GM12878 (cell line): Measurements from ENCODE around the gene TRIP12. TPM values are rescaled to one million over a fixed set of nuclear protein-coding genes. Genes with fewer than 3 reads are reported as not detected.

Experiments used
- ATAC-seq: fragments of 200-7000 bp; cut with Tn5 transposase; 3 replicates; pipeline ENCODE4 v1.9.1; 2020; ENCODE audit warnings: mild to moderate bottlenecking, moderate library complexity
- BruUV-seq: library from RNA; stranded (reverse); fragments of 400-500 nt; replicated peaks from 2 replicates; lab custom pipeline; 2021; lab: Mats Ljungman, UMichigan
- CTCF ChIA-PET: fragments of 300-600 bp; sonication (Branson Sonifier 250); formaldehyde crosslinking; extraction: SDS; loops from one replicate; lab custom pipeline; 2021; ENCODE audit warnings: inconsistent platforms; lab: Yijun Ruan, JAX
- POLR2A ChIA-PET: fragments of 350-600 bp; formaldehyde crosslinking; extraction: SDS; loops from one replicate; lab custom pipeline; 2021; ENCODE audit warnings: inconsistent platforms; lab: Charles Lee
- RAD21 ChIA-PET: fragments of 300-600 bp; sonication (Branson Sonifier 250); formaldehyde crosslinking; loops from one replicate; lab custom pipeline; 2023; ENCODE audit warnings: antibody characterized with exemption; ENCODE audit not compliant: unreplicated experiment; lab: Charles Lee
- SMC1A ChIA-PET: fragments of 300-600 bp; sonication (Branson Sonifier 250); formaldehyde crosslinking; loops from one replicate; lab custom pipeline; 2023; ENCODE audit not compliant: unreplicated experiment, uncharacterized antibody; lab: Charles Lee
- DNase-seq: peaks from one replicate; pipeline ENCODE4 v3.0.0-alpha.2; 2011; ENCODE audit warnings: low read depth, low spot score
- FAIRE-seq: peaks from 3 replicates; lab custom pipeline; 2011; peaks lifted over from hg19 to GRCh38; lab: Jason Lieb, UNC
- H2AFZ ChIP-seq: 2 replicates; pipeline ENCODE4 v1.6.0; 2011; ENCODE audit warnings: low read depth, low read length, control low read depth; ENCODE audit not compliant: control insufficient read depth
- H3K27ac ChIP-seq: 2 replicates; pipeline ENCODE4 v1.5.1; 2011; ENCODE audit warnings: control low read depth; ENCODE audit not compliant: control insufficient read depth, insufficient read depth
- H3K27me3 ChIP-seq, 2 experiments: replicated peaks in 1 of 2; 2 replicates each; pipeline versions ENCODE4 v1.6.0 to v1.6.1; 2011; ENCODE audit warnings: low read length in 1 of 2; ENCODE audit not compliant: control insufficient read depth in 2 of 2, insufficient read depth in 2 of 2
- H3K36me3 ChIP-seq, 2 experiments: 2 replicates each; pipeline ENCODE4 v1.5.1; 2011; ENCODE audit warnings: low read length in 1 of 2; ENCODE audit not compliant: control insufficient read depth in 2 of 2, insufficient read depth in 2 of 2
- H3K4me1 ChIP-seq: 2 replicates; pipeline ENCODE4 v1.6.1; 2011; ENCODE audit warnings: mild to moderate bottlenecking, low read length, moderate library complexity, mixed read lengths; ENCODE audit not compliant: control insufficient read depth, insufficient read depth
- H3K4me2 ChIP-seq: 2 replicates; pipeline ENCODE4 v1.6.0; 2011; ENCODE audit warnings: control low read depth; ENCODE audit not compliant: control insufficient read depth, insufficient read depth
- H3K4me3 ChIP-seq: fragments of 200-600 bp; sonication (generic); 2 replicates; pipeline ENCODE4 v1.5.1; 2016
- H3K79me2 ChIP-seq: 2 replicates; pipeline ENCODE4 v1.6.0; 2011; ENCODE audit warnings: low read length; ENCODE audit not compliant: control insufficient read depth, insufficient read depth
- H3K9ac ChIP-seq: 2 replicates; pipeline ENCODE4 v1.8.0; 2011; ENCODE audit warnings: low read length, control low read depth, mixed read lengths; ENCODE audit not compliant: control insufficient read depth, insufficient read depth
- H3K9me3 ChIP-seq: replicated peaks from 3 replicates; pipeline ENCODE4 v1.5.1; 2011; ENCODE audit warnings: mild to moderate bottlenecking, low read length; ENCODE audit not compliant: control insufficient read depth, insufficient read depth
- H4K20me1 ChIP-seq: 2 replicates; pipeline ENCODE4 v1.6.0; 2011; ENCODE audit not compliant: control insufficient read depth, insufficient read depth
- RB1 ChIP-seq: fragments of 450-650 bp; formaldehyde crosslinking; IDR thresholded peaks from 2 replicates; pipeline ENCODE4 v1.6.1; 2017; ENCODE audit warnings: mild to moderate bottlenecking, borderline replicate concordance
- STAT1 ChIP-seq: fragments of 450-650 bp; conservative IDR thresholded peaks from 2 replicates; pipeline ENCODE4 v1.6.1; 2014; ENCODE audit warnings: antibody characterized with exemption, mild to moderate bottlenecking
- TCF3 ChIP-seq: IDR thresholded peaks from 2 replicates; pipeline ENCODE4 v1.6.1; 2012; ENCODE audit warnings: low read depth, mild to moderate bottlenecking, low read length, borderline replicate concordance; ENCODE audit not compliant: insufficient read depth
- TCF7 ChIP-seq: IDR thresholded peaks from 2 replicates; pipeline ENCODE4 v1.6.1; 2014; ENCODE audit warnings: antibody characterized with exemption, borderline replicate concordance
- WGBS: methylation state at CpG from one replicate; pipeline ENCODE4 v1.1.6; 2016; ENCODE audit warnings: low lambda C conversion rate; ENCODE audit not compliant: insufficient replicate concordance, insufficient coverage; ENCODE audit errors: missing lambda C conversion rate; 5-methylcytosine and 5-hydroxymethylcytosine counted together
- in situ Hi-C: fragments of 300-500 bp; cut with MboI; formaldehyde crosslinking; loops from 9 replicates; pipeline ENCODE4 v1.14.3; 2018; ENCODE audit warnings: mixed read lengths
- intact Hi-C: fragments of 100-400 bp; cut with micrococcal nuclease; formaldehyde crosslinking; loops from one replicate; pipeline ENCODE4 v1.14.2; 2022; ENCODE audit not compliant: unreplicated experiment
- polyA plus RNA-seq, 11 experiments: library from polyadenylated mRNA; depleted of rRNA in 4 of 11; unstranded in 6 of 11; stranded (reverse) in 5 of 11; fragments of >200 nt; fragmentation: Nextera tagmentation in 4 of 11; fragmentation: Illumina TruSeq in 1 of 11; extraction: Ambion mirVana in 4 of 11; extraction: Trizol in 1 of 11; gene quantifications; 1 replicate in 1 of 11; 2 replicates in 10 of 11; pipeline versions ENCODE4 v1.2.1 to v1.2.3, GENCODE V29; 2011 to 2016; ENCODE audit warnings: inconsistent platforms in 2 of 11, missing spikeins in 2 of 11, low read depth in 1 of 11
- total RNA-seq, 4 experiments: library from RNA; depleted of rRNA in 3 of 4; stranded (reverse); fragments of >200 nt in 3 of 4; fragmentation: Illumina TruSeq in 1 of 4; extraction: Trizol in 1 of 4; gene quantifications; 2 replicates each; pipeline versions ENCODE4 v1.2.1 to v1.2.3, GENCODE V29; 2013 to 2021
- TF ChIP-seq, protein P1 (sequence below): IDR thresholded peaks from 2 replicates; pipeline ENCODE4 v1.6.1; 2011; ENCODE audit warnings: mild to moderate bottlenecking, low read depth, low read length, moderate library complexity; ENCODE audit not compliant: insufficient replicate concordance
- TF ChIP-seq, protein P2 (sequence below): IDR thresholded peaks from 2 replicates; pipeline ENCODE4 v1.6.1; 2012; ENCODE audit warnings: low read length, inconsistent platforms
- TF ChIP-seq, protein P3 (sequence below): fragments of 450-650 bp; IDR thresholded peaks from 2 replicates; pipeline ENCODE4 v1.6.1; 2016; ENCODE audit warnings: mild to moderate bottlenecking

The TRIP12 gene
- total and polyA plus RNA-seq, 10 of the 15 experiments (the other 5 are each of a cell fraction or from before 2014, with no cell fraction given) = 23.1 to 207 (median 97.0) TPM

DNA sequence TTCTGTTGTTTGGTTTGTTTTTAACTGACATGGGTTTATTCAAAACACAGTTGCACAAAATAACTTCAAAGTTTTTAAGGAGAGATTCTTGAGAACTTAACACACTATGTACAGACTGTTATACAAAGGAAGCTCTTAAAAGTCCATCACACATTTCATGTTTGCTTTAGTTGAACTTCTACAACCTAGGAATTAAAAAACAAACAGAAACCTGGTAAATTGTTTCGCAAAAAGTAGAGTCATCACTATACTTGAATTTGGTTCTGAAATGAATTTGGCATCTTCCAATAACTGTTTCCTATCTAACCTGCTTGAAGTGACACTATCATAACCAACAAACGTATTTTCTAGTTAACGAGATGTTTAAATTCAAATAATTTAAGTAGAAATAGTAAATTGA is 21.8 kb downstream of the TRIP12 start:
- Histone ChIP-seq H3K36me3 (peaks cover 5 to 25% of the 10 kb centered on the region in 2 experiments), H3K4me1 (peaks cover 5% of the 10 kb centered on the region), H3K9me3 (no peaks in the 10 kb centered on the region), H3K4me2 (no peak overlapping the region), H3K9ac (no peak overlapping the region), H3K27me3 (no peaks in the 10 kb centered on the region), H3K79me2 (peaks cover 81% of the 10 kb centered on the region), H3K27ac (no peak overlapping the region), H2AFZ (no peak overlapping the region), H4K20me1 (no peaks in the 10 kb centered on the region; the same call in none of the 2 replicates), H3K4me3 (no peak overlapping the region)
- RAD21 ChIA-PET = interaction anchor here (1.3 to 1.4 kb wide), 2 partner anchors 11 to 26 kb away, joined by 3 to 4 read pairs; no protein-coding TSS in a partner anchor
- TF ChIP-seq RB1 (no peak), TCF7 (no peak), STAT1 (no peak), TCF3 (no peak)
- TF ChIP-seq, protein P1, sequence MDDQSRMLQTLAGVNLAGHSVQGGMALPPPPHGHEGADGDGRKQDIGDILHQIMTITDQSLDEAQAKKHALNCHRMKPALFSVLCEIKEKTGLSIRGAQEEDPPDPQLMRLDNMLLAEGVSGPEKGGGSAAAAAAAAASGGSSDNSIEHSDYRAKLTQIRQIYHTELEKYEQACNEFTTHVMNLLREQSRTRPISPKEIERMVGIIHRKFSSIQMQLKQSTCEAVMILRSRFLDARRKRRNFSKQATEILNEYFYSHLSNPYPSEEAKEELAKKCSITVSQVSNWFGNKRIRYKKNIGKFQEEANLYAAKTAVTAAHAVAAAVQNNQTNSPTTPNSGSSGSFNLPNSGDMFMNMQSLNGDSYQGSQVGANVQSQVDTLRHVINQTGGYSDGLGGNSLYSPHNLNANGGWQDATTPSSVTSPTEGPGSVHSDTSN = no peak
- TF ChIP-seq, protein P2, sequence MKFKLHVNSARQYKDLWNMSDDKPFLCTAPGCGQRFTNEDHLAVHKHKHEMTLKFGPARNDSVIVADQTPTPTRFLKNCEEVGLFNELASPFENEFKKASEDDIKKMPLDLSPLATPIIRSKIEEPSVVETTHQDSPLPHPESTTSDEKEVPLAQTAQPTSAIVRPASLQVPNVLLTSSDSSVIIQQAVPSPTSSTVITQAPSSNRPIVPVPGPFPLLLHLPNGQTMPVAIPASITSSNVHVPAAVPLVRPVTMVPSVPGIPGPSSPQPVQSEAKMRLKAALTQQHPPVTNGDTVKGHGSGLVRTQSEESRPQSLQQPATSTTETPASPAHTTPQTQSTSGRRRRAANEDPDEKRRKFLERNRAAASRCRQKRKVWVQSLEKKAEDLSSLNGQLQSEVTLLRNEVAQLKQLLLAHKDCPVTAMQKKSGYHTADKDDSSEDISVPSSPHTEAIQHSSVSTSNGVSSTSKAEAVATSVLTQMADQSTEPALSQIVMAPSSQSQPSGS = peak; percentile 12; the same call in 1 of the 2 replicates
- TF ChIP-seq, protein P3, sequence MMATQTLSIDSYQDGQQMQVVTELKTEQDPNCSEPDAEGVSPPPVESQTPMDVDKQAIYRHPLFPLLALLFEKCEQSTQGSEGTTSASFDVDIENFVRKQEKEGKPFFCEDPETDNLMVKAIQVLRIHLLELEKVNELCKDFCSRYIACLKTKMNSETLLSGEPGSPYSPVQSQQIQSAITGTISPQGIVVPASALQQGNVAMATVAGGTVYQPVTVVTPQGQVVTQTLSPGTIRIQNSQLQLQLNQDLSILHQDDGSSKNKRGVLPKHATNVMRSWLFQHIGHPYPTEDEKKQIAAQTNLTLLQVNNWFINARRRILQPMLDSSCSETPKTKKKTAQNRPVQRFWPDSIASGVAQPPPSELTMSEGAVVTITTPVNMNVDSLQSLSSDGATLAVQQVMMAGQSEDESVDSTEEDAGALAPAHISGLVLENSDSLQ = no peak
- in situ Hi-C loops = no loop called here
- WGBS = 5% methylated on average over 3 of the region's 3 CpGs
- intact Hi-C loops = no loop called here
- DNase-seq (no peak), FAIRE-seq (no peak), ATAC-seq (peak; percentile 23; the same call in 1 of the 3 replicates)
- SMC1A ChIA-PET = interaction anchor here (1.0 to 1.5 kb wide), 2 partner anchors 21 to 98 kb away, joined by 3 to 4 read pairs; no protein-coding TSS in a partner anchor
- POLR2A ChIA-PET = interaction anchor here (0.6 to 1.1 kb wide), 2 partner anchors 13 to 15 kb away, joined by 3 to 4 read pairs; no protein-coding TSS in a partner anchor
- CTCF ChIA-PET = interaction anchor here (1.3 to 6.2 kb wide), 4 partner anchors 11 to 119 kb away, joined by 4 to 32 read pairs (median 6); no protein-coding TSS in a partner anchor
- BruUV-seq = no TSS peak
